A673 (cell line): ENCODE measurements around the gene ULK4.

ENCODE experiments used
- EZH2 ChIP-seq: fragments of 200-600 bp; sonication (generic); IDR thresholded peaks from 2 replicates; pipeline ENCODE4 v1.6.1; 2017; ENCODE audit warnings: borderline replicate concordance, low read depth, mild to moderate bottlenecking, mixed read lengths, antibody characterized with exemption, low read length; ENCODE audit not compliant: poor library complexity, severe bottlenecking
- TF ChIP-seq, protein P1 (sequence below): fragments of 300-800, 200-600 bp; sonication (generic); conservative IDR thresholded peaks from 2 replicates; pipeline ENCODE4 v1.5.1; 2017; ENCODE audit warnings: low read depth, mild to moderate bottlenecking, antibody characterized with exemption, low read length, moderate library complexity, mixed read lengths

DNA sequence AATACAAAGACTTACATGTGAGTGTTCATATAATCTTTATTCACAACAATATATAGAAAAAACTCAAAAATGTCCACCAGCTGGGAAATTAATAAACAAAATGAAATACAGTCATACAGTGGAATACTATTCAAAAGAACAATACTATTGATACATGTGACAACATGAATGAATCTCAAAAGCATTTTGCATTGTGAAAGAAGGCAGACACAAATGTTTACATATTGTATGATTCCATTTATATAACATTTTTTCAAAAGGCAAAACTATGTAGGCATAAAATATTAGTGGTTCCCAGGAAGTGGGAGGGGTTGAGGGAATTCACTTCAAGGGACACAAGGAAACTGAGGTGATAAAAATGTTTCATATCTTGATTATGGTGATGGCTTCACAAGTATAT lies 459.4 kb downstream of the ULK4 start:
- TF ChIP-seq, protein P1, sequence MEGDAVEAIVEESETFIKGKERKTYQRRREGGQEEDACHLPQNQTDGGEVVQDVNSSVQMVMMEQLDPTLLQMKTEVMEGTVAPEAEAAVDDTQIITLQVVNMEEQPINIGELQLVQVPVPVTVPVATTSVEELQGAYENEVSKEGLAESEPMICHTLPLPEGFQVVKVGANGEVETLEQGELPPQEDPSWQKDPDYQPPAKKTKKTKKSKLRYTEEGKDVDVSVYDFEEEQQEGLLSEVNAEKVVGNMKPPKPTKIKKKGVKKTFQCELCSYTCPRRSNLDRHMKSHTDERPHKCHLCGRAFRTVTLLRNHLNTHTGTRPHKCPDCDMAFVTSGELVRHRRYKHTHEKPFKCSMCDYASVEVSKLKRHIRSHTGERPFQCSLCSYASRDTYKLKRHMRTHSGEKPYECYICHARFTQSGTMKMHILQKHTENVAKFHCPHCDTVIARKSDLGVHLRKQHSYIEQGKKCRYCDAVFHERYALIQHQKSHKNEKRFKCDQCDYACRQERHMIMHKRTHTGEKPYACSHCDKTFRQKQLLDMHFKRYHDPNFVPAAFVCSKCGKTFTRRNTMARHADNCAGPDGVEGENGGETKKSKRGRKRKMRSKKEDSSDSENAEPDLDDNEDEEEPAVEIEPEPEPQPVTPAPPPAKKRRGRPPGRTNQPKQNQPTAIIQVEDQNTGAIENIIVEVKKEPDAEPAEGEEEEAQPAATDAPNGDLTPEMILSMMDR = no peak
- no peak for TF ChIP-seq EZH2
